Lung (tissue), 12 donors: Measurements from ENCODE around the gene ETV6. TPM values are rescaled to one million over a fixed set of nuclear protein-coding genes. Genes with fewer than 3 reads are reported as not detected.

Experiments used
- ATAC-seq: fragments of 200-7000 bp; cut with Tn5 transposase; one replicate; pipeline ENCODE4 v1.9.1; 2020; ENCODE audit warnings: moderate number of reproducible peaks; ENCODE audit not compliant: insufficient read depth, low FRiP score
- DNase-seq, 3 donors: peaks; one replicate each; pipeline ENCODE4 v3.0.0-alpha.2; 2013 to 2017
- H3K27ac ChIP-seq, 2 donors: one replicate each; pipeline ENCODE4 v1.5.1; 2013; ENCODE audit warnings: mild to moderate bottlenecking in 2 of 2, moderate library complexity in 2 of 2, control low read depth in 1 of 2, inconsistent platforms in 1 of 2, low read depth in 1 of 2, low read length in 1 of 2
- H3K27me3 ChIP-seq, 3 donors: one replicate each; pipeline ENCODE4 v1.5.1; 2013; ENCODE audit warnings: low read length in 2 of 3; ENCODE audit not compliant: control insufficient read depth in 3 of 3, insufficient read depth in 3 of 3
- H3K36me3 ChIP-seq, 4 donors: one replicate each; pipeline ENCODE4 v1.5.1; 2013; ENCODE audit warnings: low read length in 4 of 4, mild to moderate bottlenecking in 1 of 4, moderate library complexity in 1 of 4; ENCODE audit not compliant: control insufficient read depth in 4 of 4, insufficient read depth in 4 of 4
- H3K4me1 ChIP-seq, 5 donors: one replicate each; pipeline ENCODE4 v1.5.1; 2013; ENCODE audit warnings: low read length in 5 of 5, mild to moderate bottlenecking in 2 of 5, moderate library complexity in 1 of 5; ENCODE audit not compliant: control insufficient read depth in 5 of 5, insufficient read depth in 5 of 5
- H3K4me3 ChIP-seq: one replicate; pipeline ENCODE4 v1.5.1; 2013; ENCODE audit warnings: mild to moderate bottlenecking, control low read depth, moderate library complexity
- H3K9ac ChIP-seq, 2 donors: one replicate each; pipeline ENCODE4 v1.5.1; 2013; ENCODE audit warnings: low read length in 2 of 2, control low read depth in 1 of 2; ENCODE audit not compliant: insufficient read depth in 1 of 2
- H3K9me3 ChIP-seq, 4 donors: one replicate each; pipeline ENCODE4 v1.5.1; 2013; ENCODE audit warnings: low read length in 3 of 4, mild to moderate bottlenecking in 1 of 4, moderate library complexity in 1 of 4; ENCODE audit not compliant: control insufficient read depth in 4 of 4, insufficient read depth in 3 of 4
- WGBS, 2 donors: extraction: QIAGEN DNeasy Blood & Tissue Kit; methylation state at CpG; one replicate each; pipeline ENCODE4 v1.1.7; 2013; 5-methylcytosine and 5-hydroxymethylcytosine counted together
- polyA plus RNA-seq, 2 donors: library from polyadenylated mRNA; stranded (reverse); fragments of 200-250 nt; gene quantifications; one replicate each; pipeline ENCODE4 v1.2.1, GENCODE V29; 2013
- total RNA-seq, 2 donors: library from RNA; depleted of rRNA in 1 of 2; stranded (reverse); fragments of >200 nt in 1 of 2; gene quantifications; one replicate each; pipeline ENCODE4 v1.2.1, GENCODE V29; 2014 to 2021
- TF ChIP-seq, protein P1 (sequence below): IDR thresholded peaks from 2 replicates; pipeline ENCODE4 v1.5.1; 2012; ENCODE audit warnings: mild to moderate bottlenecking; ENCODE audit errors: control extremely low read depth, extremely low read depth
- donor health status: control.
- donor health status: control.
- donor health status: Bipolar disorder and iron deficiency.
- donor health status: healthy.
- donor health status: DM: yes; HTN: yes; CAD: no.

ETV6 gene
- total and polyA plus RNA-seq, 4 donors, result 8.6 to 45.7 (median 13.6) TPM

- TF ChIP-seq, protein P1, sequence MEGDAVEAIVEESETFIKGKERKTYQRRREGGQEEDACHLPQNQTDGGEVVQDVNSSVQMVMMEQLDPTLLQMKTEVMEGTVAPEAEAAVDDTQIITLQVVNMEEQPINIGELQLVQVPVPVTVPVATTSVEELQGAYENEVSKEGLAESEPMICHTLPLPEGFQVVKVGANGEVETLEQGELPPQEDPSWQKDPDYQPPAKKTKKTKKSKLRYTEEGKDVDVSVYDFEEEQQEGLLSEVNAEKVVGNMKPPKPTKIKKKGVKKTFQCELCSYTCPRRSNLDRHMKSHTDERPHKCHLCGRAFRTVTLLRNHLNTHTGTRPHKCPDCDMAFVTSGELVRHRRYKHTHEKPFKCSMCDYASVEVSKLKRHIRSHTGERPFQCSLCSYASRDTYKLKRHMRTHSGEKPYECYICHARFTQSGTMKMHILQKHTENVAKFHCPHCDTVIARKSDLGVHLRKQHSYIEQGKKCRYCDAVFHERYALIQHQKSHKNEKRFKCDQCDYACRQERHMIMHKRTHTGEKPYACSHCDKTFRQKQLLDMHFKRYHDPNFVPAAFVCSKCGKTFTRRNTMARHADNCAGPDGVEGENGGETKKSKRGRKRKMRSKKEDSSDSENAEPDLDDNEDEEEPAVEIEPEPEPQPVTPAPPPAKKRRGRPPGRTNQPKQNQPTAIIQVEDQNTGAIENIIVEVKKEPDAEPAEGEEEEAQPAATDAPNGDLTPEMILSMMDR, result no peak
- Histone ChIP-seq H3K27ac (no peak overlapping the region), H3K27me3 (no peaks in the 10 kb centered on the region), H3K9ac (no peak overlapping the region), H3K9me3 (no peaks in the 10 kb centered on the region), H3K4me3 (no peak overlapping the region), H3K4me1 (peaks cover 3 to 36% (median 20%) of the 10 kb centered on the region in 5 donors), H3K36me3 (no peaks in the 10 kb centered on the region)
- no peak for ATAC-seq
- DNase-seq, result no peak
- WGBS, 2 donors, result 90 to 95% methylated on average over 5 of the region's 5 CpGs
Observed at GRCh38 chr12:11702959-11703358, 53.5 kb downstream of the ETV6 start.

- Histone ChIP-seq H3K9me3 (no peaks in the 10 kb centered on the region), H3K4me1 (peaks cover 4 to 36% (median 23%) of the 10 kb centered on the region in 5 donors), H3K36me3 (no peaks in the 10 kb centered on the region), H3K4me3 (no peak overlapping the region), H3K27ac (no peak overlapping the region), H3K27me3 (no peaks in the 10 kb centered on the region), H3K9ac (no peak overlapping the region)
- TF ChIP-seq, protein P1, result no peak
- ATAC-seq (no peak), DNase-seq (no peak)
- WGBS, 2 donors, result 87 to 93% methylated on average over 4 of the region's 4 CpGs
Observed at GRCh38 chr12:11703378-11703777, 53.9 kb downstream of the ETV6 start.

DNA sequence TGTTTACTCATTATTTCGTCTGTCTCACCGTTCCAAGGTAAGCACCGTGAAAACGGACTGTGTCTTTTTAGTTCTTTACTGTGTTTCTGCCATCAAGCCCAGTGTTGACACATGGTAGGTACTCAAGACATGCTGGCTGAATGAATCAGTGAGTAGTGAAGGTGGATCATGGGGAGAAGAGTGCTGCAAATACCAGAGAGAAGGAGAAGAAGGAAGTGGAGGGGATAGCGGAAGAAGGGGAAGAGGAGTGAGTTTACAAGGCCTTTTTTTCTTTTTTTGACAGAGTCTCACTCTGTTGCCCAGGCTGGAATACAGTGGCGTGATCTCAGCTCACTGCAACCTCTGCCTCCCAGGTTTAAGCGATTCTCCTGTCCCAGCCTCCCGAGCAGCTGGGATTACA lies 54.6 kb downstream of the ETV6 start:
- H3K4me1 ChIP-seq, result peaks cover 4 to 42% (median 25%) of the 10 kb centered on the region in 5 donors
- ATAC-seq (no peak), DNase-seq (no peak)
- no peak overlapping the region for H3K4me3 ChIP-seq
- H3K27me3 ChIP-seq, result no peaks in the 10 kb centered on the region
- no peak overlapping the region for H3K27ac ChIP-seq
- H3K9ac ChIP-seq, result no peak overlapping the region
- TF ChIP-seq, protein P1, result no peak
- H3K9me3 ChIP-seq, result no peaks in the 10 kb centered on the region
- WGBS, 2 donors, result 74 to 92% methylated on average over 8 of the region's 8 CpGs
- H3K36me3 ChIP-seq, result no peaks in the 10 kb centered on the region

DNA sequence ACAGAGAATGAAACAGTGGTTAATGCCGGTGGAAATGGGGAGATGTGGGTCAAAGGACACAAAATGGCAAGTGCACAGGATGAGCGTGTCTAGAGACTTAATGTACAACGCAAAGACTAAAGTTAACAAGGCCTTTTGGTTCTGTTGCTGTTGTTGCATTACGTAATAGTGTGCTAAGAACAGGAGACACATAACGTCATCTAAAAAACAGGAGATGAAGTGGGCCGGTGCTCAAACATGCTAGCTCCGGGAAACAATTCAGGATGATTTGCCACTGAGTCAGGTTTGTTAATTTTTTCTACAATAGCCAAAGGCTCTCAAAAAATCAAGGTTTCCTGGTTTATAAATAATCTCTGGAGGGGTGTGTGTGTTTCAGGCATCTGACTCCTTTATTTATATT lies 55.5 kb downstream of the ETV6 start:
- Histone ChIP-seq H3K36me3 (no peaks in the 10 kb centered on the region), H3K27ac (peak overlapping the region in 1 of 2 donors; percentile 61), H3K4me3 (no peak overlapping the region), H3K27me3 (no peaks in the 10 kb centered on the region), H3K4me1 (peaks cover 4 to 39% (median 25%) of the 10 kb centered on the region in 5 donors), H3K9ac (no peak overlapping the region), H3K9me3 (no peaks in the 10 kb centered on the region)
- 42 to 52% methylated on average over 7 of the region's 7 CpGs for WGBS, 2 donors
- DNase-seq, result peak in 1 of 3 donors; percentile 44
- TF ChIP-seq, protein P1, result no peak
- peak; percentile 55 for ATAC-seq
